CD14-positive monocyte (primary cell): ENCODE results near the gene PEX10. TPM values are rescaled to one million over a fixed set of nuclear protein-coding genes. Genes with fewer than 3 reads are reported as not detected.

Source experiments
- polyA plus RNA-seq, 3 donors: library from polyadenylated mRNA; depleted of rRNA in 1 of 3; unstranded in 2 of 3; stranded (reverse) in 1 of 3; fragments of 300-500 nt in 2 of 3; fragments of >200 nt in 1 of 3; fragmentation: Illumina TruSeq in 2 of 3; gene quantifications; 1 replicate in 2 of 3; 2 replicates in 1 of 3; pipeline ENCODE4 v1.2.3, GENCODE V29; 2012 to 2021

PEX10 gene
- polyA plus RNA-seq, 3 donors: 7.0 to 10.5 (median 8.2) TPM

Other genes with a start within 250 kb of the PEX10 start
- 10 to 100 TPM; 11.8 to 49.3 (median 35.1) TPM for gene FAAP20, start 217.8 kb downstream of the PEX10 start, polyA plus RNA-seq
- 1 to 10 TPM in 1 of 3 donors, under 1 TPM in 2; 0.20 to 6.6 (median 0.25) TPM for gene SKI, start 184.2 kb downstream of the PEX10 start, polyA plus RNA-seq
- gene MORN1, start 21.0 kb downstream of the PEX10 start, polyA plus RNA-seq: 1 to 10 TPM; 1.5 to 3.0 (median 1.7) TPM
- gene RER1, start 20.7 kb downstream of the PEX10 start, polyA plus RNA-seq: 100 to 1,000 TPM in 2 of 3 donors, 10 to 100 TPM in 1; 98.3 to 235 (median 193) TPM
- gene PLCH2, start 63.7 kb upstream of the PEX10 start, polyA plus RNA-seq: 1 to 10 TPM in 1 of 3 donors, not detected in 2; 1.2 TPM
- 10 to 100 TPM; 11.9 to 30.2 (median 13.7) TPM for gene PANK4, start 114.0 kb upstream of the PEX10 start, polyA plus RNA-seq
- not detected for gene HES5, start 117.7 kb upstream of the PEX10 start, polyA plus RNA-seq
- gene TNFRSF14, start 143.8 kb upstream of the PEX10 start, polyA plus RNA-seq: 100 to 1,000 TPM in 1 of 3 donors, 10 to 100 TPM in 2; 62.1 to 512 (median 64.4) TPM
- gene PRXL2B, start 174.2 kb upstream of the PEX10 start, polyA plus RNA-seq: 1 to 10 TPM; 3.6 to 8.8 (median 6.0) TPM
- gene MMEL1, start 220.5 kb upstream of the PEX10 start, polyA plus RNA-seq: 1 to 10 TPM; 1.1 to 4.4 (median 1.9) TPM